GM23338 (cell line): Measurements from ENCODE around the gene CDH4. TPM values are rescaled to one million over a fixed set of nuclear protein-coding genes. Genes with fewer than 3 reads are reported as not detected.

ENCODE experiments used
- ATAC-seq: fragments of 200-7000 bp; cut with Tn5 transposase; 3 replicates; pipeline ENCODE4 v1.9.1; 2020
- DNase-seq: peaks from one replicate; pipeline ENCODE4 v3.0.0-alpha.2; 2015; ENCODE audit warnings: low spot score
- H2AFZ ChIP-seq: fragments of 200-600 bp; sonication (generic); 2 replicates; pipeline ENCODE4 v1.8.0; 2016; ENCODE audit warnings: antibody characterized with exemption, mild to moderate bottlenecking, moderate library complexity
- H3F3A ChIP-seq: fragments of 200-600 bp; sonication (generic); replicated peaks from 2 replicates; pipeline ENCODE4 v1.8.0; 2017; ENCODE audit warnings: antibody characterized with exemption, mixed run types, low read depth
- H3K27ac ChIP-seq: fragments of 200-600 bp; sonication (generic); 2 replicates; pipeline ENCODE4 v1.6.1; 2016; ENCODE audit warnings: low read depth
- H3K27me3 ChIP-seq: fragments of 200-600 bp; sonication (generic); 2 replicates; pipeline ENCODE4 v1.8.0; 2016; ENCODE audit warnings: mild to moderate bottlenecking, mixed run types, moderate library complexity; ENCODE audit not compliant: insufficient read depth
- H3K36me3 ChIP-seq: fragments of 200-600 bp; sonication (generic); 2 replicates; pipeline ENCODE4 v1.8.0; 2016; ENCODE audit warnings: mild to moderate bottlenecking; ENCODE audit not compliant: insufficient read depth
- H3K4me1 ChIP-seq: fragments of 200-600 bp; sonication (generic); 2 replicates; pipeline ENCODE4 v1.8.0; 2016; ENCODE audit warnings: mild to moderate bottlenecking, moderate library complexity; ENCODE audit not compliant: insufficient read depth
- H3K4me2 ChIP-seq: fragments of 200-600 bp; sonication (generic); 2 replicates; pipeline ENCODE4 v1.7.1; 2017; ENCODE audit warnings: mixed run types
- H3K4me3 ChIP-seq: fragments of 200-600 bp; sonication (generic); 2 replicates; pipeline ENCODE4 v1.6.1; 2016; ENCODE audit warnings: mixed run types
- H3K79me2 ChIP-seq: fragments of 200-600 bp; sonication (generic); replicated peaks from 2 replicates; pipeline ENCODE4 v1.8.0; 2017; ENCODE audit warnings: mild to moderate bottlenecking; ENCODE audit not compliant: insufficient read depth
- H3K9me2 ChIP-seq: fragments of 200-600 bp; sonication (generic); 2 replicates; pipeline ENCODE4 v1.8.0; 2017; ENCODE audit not compliant: insufficient read depth
- H4K20me1 ChIP-seq: fragments of 200-600 bp; sonication (generic); replicated peaks from 2 replicates; pipeline ENCODE4 v1.8.0; 2017; ENCODE audit warnings: mild to moderate bottlenecking; ENCODE audit not compliant: insufficient read depth
- H3K27ac Mint-ChIP-seq: 2 replicates; pipeline ENCODE4 v1.8.0; 2020; ENCODE audit warnings: inconsistent platforms, mild to moderate bottlenecking, moderate library complexity, mixed read lengths
- H3K27me3 Mint-ChIP-seq: 3 replicates; pipeline ENCODE4 v1.8.0; 2022; ENCODE audit warnings: low read depth, mild to moderate bottlenecking, moderate library complexity, mixed read lengths, inconsistent platforms; ENCODE audit not compliant: insufficient read depth, poor library complexity
- H3K36me3 Mint-ChIP-seq: 3 replicates; pipeline ENCODE4 v1.8.0; 2021; ENCODE audit warnings: low read depth, mild to moderate bottlenecking, inconsistent platforms, moderate library complexity, mixed read lengths
- H3K4me1 Mint-ChIP-seq: 3 replicates; pipeline ENCODE4 v1.8.0; 2020; ENCODE audit warnings: mild to moderate bottlenecking, inconsistent platforms, mixed read lengths
- H3K4me3 Mint-ChIP-seq: 3 replicates; pipeline ENCODE4 v1.8.0; 2021; ENCODE audit warnings: moderate library complexity, mild to moderate bottlenecking, inconsistent platforms, mixed read lengths
- H3K9me3 Mint-ChIP-seq: 3 replicates; pipeline ENCODE4 v1.8.0; 2020; ENCODE audit warnings: moderate library complexity, mild to moderate bottlenecking, inconsistent platforms, mixed read lengths
- CREB1 ChIP-seq: fragments of 250-450 bp; sonication (Bioruptor Pico); IDR thresholded peaks from 2 replicates; pipeline ENCODE4 v1.5.0; 2020; ENCODE audit warnings: low read depth, mild to moderate bottlenecking, moderate library complexity
- NANOG ChIP-seq: IDR thresholded peaks from 2 replicates; pipeline ENCODE4 v1.6.1; 2016; ENCODE audit warnings: antibody characterized with exemption, borderline replicate concordance
- POLR2AphosphoS5 ChIP-seq: IDR thresholded peaks from 2 replicates; pipeline ENCODE4 v1.6.1; 2016; ENCODE audit warnings: antibody characterized with exemption, low read depth
- polyA plus RNA-seq: library from polyadenylated mRNA; unstranded; fragments of >200 nt; fragmentation: Nextera tagmentation; extraction: Ambion mirVana; gene quantifications from 2 replicates; pipeline ENCODE4 v1.2.1, GENCODE V29; 2016
- total RNA-seq: library from RNA; depleted of rRNA; stranded (reverse); fragments of >200 nt; shearing (Covaris generic); gene quantifications from 2 replicates; pipeline ENCODE4 v1.2.3, GENCODE V29; 2014
- TF ChIP-seq, protein P1 (sequence below): fragments of 250-450 bp; sonication (Bioruptor Pico); IDR thresholded peaks from 2 replicates; pipeline ENCODE4 v1.5.0; 2020; ENCODE audit warnings: mild to moderate bottlenecking, moderate library complexity
- TF ChIP-seq, protein P2 (sequence below), 2 experiments: fragments of 200-600 bp in 1 of 2; sonication (generic) in 1 of 2; conservative IDR thresholded peaks; 2 replicates each; pipeline versions ENCODE4 v1.5.1 to v1.6.1; 2016 to 2017; ENCODE audit warnings: antibody characterized with exemption in 2 of 2, low read depth in 2 of 2, mild to moderate bottlenecking in 2 of 2, moderate library complexity in 1 of 2

The CDH4 gene
- total and polyA plus RNA-seq, 2 experiments from 2014 or later, result 1.2 to 4.2 TPM

DNA sequence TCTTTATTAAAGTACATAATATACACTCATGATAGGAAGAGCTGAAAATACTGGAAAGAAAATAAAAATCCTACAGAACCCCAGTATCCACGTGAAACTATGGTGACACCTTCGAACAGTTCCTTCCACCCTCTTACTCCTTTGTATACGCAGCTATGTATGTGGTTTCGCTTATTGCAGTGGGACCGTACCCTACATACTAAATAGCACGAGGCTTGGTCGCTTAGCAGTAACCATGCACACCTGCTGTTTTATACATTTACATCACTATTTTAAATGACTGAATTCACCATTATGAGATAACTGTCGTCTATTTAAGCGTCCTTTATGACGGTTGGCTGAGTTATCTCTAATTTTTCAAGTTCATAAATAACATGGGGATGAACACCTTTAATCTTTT lies 400.1 kb downstream of the CDH4 start (continued):
- TF ChIP-seq, protein P1, sequence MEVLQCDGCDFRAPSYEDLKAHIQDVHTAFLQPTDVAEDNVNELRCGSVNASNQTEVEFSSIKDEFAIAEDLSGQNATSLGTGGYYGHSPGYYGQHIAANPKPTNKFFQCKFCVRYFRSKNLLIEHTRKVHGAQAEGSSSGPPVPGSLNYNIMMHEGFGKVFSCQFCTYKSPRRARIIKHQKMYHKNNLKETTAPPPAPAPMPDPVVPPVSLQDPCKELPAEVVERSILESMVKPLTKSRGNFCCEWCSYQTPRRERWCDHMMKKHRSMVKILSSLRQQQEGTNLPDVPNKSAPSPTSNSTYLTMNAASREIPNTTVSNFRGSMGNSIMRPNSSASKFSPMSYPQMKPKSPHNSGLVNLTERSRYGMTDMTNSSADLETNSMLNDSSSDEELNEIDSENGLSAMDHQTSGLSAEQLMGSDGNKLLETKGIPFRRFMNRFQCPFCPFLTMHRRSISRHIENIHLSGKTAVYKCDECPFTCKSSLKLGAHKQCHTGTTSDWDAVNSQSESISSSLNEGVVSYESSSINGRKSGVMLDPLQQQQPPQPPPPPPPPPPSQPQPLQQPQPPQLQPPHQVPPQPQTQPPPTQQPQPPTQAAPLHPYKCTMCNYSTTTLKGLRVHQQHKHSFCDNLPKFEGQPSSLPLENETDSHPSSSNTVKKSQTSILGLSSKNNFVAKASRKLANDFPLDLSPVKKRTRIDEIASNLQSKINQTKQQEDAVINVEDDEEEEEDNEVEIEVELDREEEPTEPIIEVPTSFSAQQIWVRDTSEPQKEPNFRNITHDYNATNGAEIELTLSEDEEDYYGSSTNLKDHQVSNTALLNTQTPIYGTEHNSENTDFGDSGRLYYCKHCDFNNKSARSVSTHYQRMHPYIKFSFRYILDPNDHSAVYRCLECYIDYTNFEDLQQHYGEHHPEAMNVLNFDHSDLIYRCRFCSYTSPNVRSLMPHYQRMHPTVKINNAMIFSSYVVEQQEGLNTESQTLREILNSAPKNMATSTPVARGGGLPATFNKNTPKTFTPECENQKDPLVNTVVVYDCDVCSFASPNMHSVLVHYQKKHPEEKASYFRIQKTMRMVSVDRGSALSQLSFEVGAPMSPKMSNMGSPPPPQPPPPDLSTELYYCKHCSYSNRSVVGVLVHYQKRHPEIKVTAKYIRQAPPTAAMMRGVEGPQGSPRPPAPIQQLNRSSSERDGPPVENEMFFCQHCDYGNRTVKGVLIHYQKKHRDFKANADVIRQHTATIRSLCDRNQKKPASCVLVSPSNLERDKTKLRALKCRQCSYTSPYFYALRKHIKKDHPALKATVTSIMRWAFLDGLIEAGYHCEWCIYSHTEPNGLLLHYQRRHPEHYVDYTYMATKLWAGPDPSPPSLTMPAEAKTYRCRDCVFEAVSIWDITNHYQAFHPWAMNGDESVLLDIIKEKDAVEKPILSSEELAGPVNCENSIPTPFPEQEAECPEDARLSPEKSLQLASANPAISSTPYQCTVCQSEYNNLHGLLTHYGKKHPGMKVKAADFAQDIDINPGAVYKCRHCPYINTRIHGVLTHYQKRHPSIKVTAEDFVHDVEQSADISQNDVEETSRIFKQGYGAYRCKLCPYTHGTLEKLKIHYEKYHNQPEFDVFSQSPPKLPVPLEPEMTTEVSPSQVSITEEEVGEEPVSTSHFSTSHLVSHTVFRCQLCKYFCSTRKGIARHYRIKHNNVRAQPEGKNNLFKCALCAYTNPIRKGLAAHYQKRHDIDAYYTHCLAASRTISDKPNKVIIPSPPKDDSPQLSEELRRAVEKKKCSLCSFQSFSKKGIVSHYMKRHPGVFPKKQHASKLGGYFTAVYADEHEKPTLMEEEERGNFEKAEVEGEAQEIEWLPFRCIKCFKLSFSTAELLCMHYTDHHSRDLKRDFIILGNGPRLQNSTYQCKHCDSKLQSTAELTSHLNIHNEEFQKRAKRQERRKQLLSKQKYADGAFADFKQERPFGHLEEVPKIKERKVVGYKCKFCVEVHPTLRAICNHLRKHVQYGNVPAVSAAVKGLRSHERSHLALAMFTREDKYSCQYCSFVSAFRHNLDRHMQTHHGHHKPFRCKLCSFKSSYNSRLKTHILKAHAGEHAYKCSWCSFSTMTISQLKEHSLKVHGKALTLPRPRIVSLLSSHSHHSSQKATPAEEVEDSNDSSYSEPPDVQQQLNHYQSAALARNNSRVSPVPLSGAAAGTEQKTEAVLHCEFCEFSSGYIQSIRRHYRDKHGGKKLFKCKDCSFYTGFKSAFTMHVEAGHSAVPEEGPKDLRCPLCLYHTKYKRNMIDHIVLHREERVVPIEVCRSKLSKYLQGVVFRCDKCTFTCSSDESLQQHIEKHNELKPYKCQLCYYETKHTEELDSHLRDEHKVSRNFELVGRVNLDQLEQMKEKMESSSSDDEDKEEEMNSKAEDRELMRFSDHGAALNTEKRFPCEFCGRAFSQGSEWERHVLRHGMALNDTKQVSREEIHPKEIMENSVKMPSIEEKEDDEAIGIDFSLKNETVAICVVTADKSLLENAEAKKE (CRISPR knock-in tag), result no peak
- TF ChIP-seq POLR2AphosphoS5 (no peak), CREB1 (CRISPR knock-in tag) (no peak), NANOG (no peak)

DNA sequence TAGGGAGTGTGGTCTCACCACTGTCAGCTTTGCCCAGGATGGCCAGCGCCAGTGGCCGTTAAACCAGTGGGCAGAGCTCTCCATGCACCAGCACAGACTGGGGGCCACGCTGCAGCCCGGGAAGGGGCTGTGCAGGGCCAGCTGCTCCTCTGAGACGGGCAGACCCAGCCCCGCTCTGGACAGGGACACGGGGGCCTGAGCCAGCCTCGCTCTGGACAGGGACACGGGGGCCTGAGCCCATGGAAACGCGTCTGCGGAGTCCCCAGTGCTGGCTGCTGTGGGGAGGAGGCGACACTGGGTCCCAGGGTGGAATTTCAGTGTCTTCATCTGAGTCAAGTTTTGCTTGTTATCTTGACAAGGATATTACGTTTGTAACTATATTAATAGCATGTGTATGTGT lies 402.7 kb downstream of the CDH4 start:
- Histone ChIP-seq H3K36me3 (no peaks in the 10 kb centered on the region), H2AFZ (no peak overlapping the region), H3K4me1 (no peaks in the 10 kb centered on the region), H3K4me3 (no peak overlapping the region), H3K9me2 (no peaks in the 10 kb centered on the region), H3K27me3 (no peaks in the 10 kb centered on the region), H4K20me1 (no peaks in the 10 kb centered on the region), H3K79me2 (no peaks in the 10 kb centered on the region), H3K27ac (no peak overlapping the region), H3K4me2 (no peak overlapping the region), H3F3A (no peaks in the 10 kb centered on the region)
- peaks cover 20% of the 10 kb centered on the region for H3K9me3 Mint-ChIP-seq
- H3K27ac Mint-ChIP-seq, result no peak overlapping the region
- TF ChIP-seq, protein P1 (CRISPR knock-in tag), result no peak
- TF ChIP-seq, protein P2, sequence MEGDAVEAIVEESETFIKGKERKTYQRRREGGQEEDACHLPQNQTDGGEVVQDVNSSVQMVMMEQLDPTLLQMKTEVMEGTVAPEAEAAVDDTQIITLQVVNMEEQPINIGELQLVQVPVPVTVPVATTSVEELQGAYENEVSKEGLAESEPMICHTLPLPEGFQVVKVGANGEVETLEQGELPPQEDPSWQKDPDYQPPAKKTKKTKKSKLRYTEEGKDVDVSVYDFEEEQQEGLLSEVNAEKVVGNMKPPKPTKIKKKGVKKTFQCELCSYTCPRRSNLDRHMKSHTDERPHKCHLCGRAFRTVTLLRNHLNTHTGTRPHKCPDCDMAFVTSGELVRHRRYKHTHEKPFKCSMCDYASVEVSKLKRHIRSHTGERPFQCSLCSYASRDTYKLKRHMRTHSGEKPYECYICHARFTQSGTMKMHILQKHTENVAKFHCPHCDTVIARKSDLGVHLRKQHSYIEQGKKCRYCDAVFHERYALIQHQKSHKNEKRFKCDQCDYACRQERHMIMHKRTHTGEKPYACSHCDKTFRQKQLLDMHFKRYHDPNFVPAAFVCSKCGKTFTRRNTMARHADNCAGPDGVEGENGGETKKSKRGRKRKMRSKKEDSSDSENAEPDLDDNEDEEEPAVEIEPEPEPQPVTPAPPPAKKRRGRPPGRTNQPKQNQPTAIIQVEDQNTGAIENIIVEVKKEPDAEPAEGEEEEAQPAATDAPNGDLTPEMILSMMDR (conservative IDR thresholded peaks at IDR 0.05; ENCODE audit: low read depth in 2 of 2), result no peak
- H3K36me3 Mint-ChIP-seq, result peaks cover 5% of the 10 kb centered on the region; the same call in 1 of the 3 replicates
- DNase-seq, result no peak
- peaks cover 2% of the 10 kb centered on the region; the same call in 1 of the 3 replicates for H3K4me1 Mint-ChIP-seq
- no peak overlapping the region for H3K4me3 Mint-ChIP-seq
- ATAC-seq, result no peak
- peaks cover 18% of the 10 kb centered on the region for H3K27me3 Mint-ChIP-seq
